Activated T-cell treated with anti-CD3 and anti-CD28 coated beads, Interleukin-2, amount 50 U/mL, for 48 hours (primary cell): Measurements from ENCODE around the gene SULT4A1.

Experiments used
- DNase-seq, 2 experiments: peaks; one replicate each; pipeline ENCODE4 v3.0.0-alpha.2; 2020

SULT4A1 gene

GRCh38 chr22:43827003-43827735 is 35.1 kb downstream of the SULT4A1 start:
- DNase-seq = no peak

GRCh38 chr22:43826142-43827002 is 35.9 kb downstream of the SULT4A1 start:
- no peak for DNase-seq

DNA sequence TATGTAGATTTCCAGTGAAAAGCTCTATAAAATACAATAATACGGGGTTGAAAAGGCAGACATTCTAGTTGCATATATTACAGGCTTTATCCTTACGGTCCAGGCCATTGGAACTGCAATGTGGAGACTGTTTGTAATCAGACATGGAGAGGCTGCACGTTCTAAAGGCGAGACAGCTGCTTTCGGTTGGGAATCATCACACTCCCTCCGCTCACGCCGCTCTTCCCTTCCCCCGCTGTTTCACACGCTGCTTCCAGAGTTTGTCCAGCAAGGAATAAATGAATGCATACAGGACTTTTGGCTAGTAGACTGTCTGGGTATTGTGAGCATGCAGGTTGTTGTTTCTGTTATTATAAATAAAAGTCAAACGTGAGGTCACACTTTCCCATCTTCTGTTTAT is 36.7 kb downstream of the SULT4A1 start:
- no peak for DNase-seq

- DNase-seq = no peak
Observed at GRCh38 chr22:43824724-43825420, 37.4 kb downstream of the SULT4A1 start.

GRCh38 chr22:43823911-43824665 is 38.2 kb downstream of the SULT4A1 start:
- no peak for DNase-seq

DNA sequence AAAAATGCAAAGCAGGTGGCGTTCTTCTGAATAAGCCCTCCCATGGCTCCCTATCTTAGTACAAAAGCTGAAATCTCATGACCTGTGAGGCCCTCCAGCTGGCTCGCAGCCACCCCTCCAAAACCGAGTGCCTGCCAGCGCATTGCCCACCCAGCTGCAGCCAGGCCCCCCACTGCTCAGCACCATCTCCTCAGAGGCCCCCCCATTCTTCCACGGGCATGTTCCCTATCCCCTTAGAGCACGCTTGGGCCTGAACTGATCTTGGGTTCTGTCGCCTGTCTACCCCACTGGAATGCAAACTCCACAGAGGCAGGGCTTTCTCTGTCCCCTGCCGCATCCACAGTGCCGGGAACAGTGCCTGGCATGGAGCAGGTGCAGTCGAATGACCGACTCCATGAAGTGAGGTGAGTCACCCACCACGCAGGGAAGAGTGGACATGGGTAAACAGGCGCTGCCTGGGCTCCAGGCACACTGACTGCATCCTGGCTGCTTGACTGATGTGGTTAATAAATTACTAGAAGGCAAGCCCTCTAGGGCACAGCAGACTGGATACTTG is 38.9 kb downstream of the SULT4A1 start:
- no peak for DNase-seq

DNA sequence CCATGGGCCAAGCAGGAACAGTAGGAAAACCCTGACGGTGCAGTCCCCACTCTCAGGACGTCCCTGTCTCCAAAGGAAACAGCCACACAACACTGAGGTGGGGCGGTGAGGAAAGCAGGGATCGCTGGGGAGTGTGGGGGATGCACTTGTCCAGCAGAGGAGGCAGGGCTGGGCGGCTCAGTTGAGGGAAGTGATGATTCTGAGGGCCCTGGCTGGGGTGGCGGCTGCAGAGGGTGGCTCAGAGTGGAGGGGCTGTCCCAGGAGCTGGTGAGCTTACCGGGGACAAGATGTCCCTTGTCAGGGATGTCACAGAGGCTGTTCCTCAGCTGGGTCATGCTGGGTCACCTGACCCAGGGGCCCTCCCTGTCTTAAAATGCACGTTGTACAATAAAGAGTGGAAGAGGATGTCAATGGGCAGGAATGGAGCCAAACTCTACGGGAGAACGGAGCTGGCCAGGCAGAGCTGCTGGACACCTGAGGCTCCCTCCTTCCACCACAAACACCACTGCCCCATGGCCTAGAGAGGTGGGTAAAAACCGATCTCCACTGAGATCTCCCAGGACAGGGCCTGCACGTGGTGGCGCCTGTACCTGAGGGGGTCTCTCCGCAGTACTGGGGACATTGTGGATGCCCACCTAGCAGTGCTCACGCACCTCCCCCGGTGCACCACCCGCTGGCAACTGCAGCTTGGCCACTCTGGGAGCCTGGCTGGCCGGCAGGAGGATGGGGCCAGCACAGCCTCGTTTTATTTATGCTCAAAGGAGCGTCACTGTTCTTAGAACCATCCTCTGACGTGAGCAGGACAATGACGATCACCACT is 40.5 kb downstream of the SULT4A1 start:
- DNase-seq = no peak

DNA sequence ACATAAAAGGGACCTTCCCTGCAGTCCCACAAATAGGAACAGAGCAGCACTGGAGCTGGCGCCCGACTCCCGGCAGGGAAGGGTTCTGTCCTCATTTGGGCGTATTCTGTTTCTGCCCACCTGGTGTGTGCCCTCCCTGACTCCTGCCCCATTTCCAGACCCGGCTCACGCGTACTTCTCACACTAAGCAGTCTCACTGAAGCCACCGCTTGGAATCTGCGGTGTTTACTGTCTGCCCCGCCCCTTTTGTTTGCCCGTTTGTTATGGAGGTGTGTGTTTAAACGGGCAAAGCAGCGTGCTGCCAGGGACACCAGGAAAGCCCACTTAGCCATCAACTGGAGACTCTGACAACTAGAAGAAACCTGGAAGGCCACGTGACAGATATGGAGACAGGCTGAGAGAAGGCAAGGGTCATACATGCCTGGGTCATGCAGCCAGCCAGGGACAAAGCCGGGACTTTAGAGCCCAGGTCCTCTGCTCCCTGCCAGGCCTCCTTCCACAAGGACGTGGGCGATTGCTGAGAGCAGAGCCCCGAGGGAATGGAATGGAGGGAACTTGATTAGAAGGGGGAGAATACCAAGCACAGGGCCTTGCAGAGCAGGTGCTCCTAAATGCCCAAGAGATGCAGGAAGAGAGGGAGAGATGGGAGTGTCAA is 41.5 kb downstream of the SULT4A1 start:
- no peak for DNase-seq

GRCh38 chr22:43819931-43820640 is 42.2 kb downstream of the SULT4A1 start:
- DNase-seq = no peak

- no peak for DNase-seq
Observed at GRCh38 chr22:43819421-43819921, 42.8 kb downstream of the SULT4A1 start.

DNA sequence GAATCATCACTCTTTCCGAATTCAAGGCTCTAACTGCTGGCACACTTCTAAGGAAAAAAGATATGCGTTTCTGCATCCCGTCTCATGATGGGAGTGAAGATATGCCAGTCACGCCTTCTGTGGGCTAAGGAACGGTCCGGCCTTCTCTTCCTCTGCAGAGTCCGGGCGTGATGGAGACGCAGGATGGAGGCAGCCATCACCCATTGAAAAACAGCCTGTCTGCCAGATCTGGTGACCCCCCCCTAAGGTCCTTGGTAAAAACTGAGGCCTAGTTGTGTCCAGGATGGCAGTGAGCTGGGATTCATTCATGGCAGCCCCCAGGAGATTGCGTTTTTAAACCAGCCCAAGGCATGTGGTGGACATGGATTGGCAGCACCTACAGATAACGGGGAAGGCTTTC is 43.3 kb downstream of the SULT4A1 start:
- DNase-seq = no peak

- no peak for DNase-seq
Observed at GRCh38 chr22:43817402-43817801, 44.9 kb downstream of the SULT4A1 start.

GRCh38 chr22:43814264-43814663 is 48.0 kb downstream of the SULT4A1 start:
- DNase-seq = no peak

GRCh38 chr22:43812890-43813289 is 49.4 kb downstream of the SULT4A1 start:
- DNase-seq = peak in 1 of 2 experiments; percentile 22

- DNase-seq = peak; percentile 91 to 93
Observed at GRCh38 chr22:43812149-43812842, 50.0 kb downstream of the SULT4A1 start, which contains the start of gene EFCAB6. Gene EFCAB6, minus strand, starts transcription at chr22:43812305. Its CDS starts 29,987 bp downstream, at chr22:43782318.

- DNase-seq = no peak
Observed at GRCh38 chr22:43811777-43812148, 50.5 kb downstream of the SULT4A1 start.

- DNase-seq = no peak
Observed at GRCh38 chr22:43802897-43803495, 59.3 kb downstream of the SULT4A1 start.

DNA sequence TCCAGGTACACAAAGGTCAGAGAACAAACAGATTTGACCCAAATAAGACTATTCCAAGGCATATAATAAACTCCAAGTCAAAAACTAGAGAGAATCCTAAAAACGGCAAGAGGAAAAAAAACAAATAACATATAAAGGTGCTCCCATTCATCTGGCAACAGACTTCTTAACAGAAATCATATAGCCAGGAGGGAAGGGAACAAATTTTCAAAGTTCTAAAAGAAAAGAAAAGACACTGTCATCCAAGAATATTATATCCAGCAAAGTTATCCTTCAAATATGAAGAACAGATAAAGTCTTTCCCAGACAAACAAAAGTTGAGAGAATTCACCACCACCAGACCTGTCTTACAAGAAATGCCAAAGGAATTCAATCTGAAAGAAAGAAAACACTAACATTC is 61.3 kb downstream of the SULT4A1 start:
- no peak for DNase-seq

DNA sequence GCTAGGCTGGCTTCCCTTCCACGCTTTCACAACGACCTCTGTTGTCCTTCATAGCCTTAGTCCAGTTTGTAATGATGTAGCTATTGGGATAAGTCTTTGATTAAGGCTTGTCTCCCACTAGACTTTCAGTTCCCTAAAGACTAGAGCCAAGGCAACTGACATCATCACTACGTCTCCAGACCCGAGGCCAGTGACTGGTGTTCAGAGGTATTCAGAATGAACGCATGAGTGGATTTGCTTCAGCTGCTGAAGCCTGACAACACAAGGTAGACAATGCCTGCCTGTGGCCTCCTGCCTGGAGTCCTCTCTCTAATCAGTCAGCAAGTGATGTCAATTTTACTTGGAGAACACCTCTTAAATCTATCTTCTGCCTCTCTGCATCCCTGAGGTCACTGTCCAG is 63.8 kb downstream of the SULT4A1 start:
- DNase-seq = no peak
